Kasumi-1 (cell line): Measurements from ENCODE around the gene TOGARAM2.

Experiments used
- DNase-seq, 2 experiments: peaks; one replicate each; lab custom pipeline; 2025; lab: John Stamatoyannopoulos, UW

TOGARAM2 gene

GRCh38 chr2:28981016-28981441 lies at the start of gene TOGARAM2:
Gene TOGARAM2, plus strand, starts transcription at chr2:28981298. Its CDS starts 13,537 bp downstream, at chr2:28994835.
- DNase-seq, result no peak

- peak in 1 of 2 experiments; percentile 10 for DNase-seq
Measured at GRCh38 chr2:28934769-28935168, 46.3 kb upstream of the TOGARAM2 start.

- DNase-seq, result no peak
Measured at GRCh38 chr2:28941008-28941407, 40.1 kb upstream of the TOGARAM2 start.

GRCh38 chr2:28944535-28945248 lies 36.4 kb upstream of the TOGARAM2 start:
- DNase-seq, result no peak

- no peak for DNase-seq
Measured at GRCh38 chr2:28948160-28948559, 32.9 kb upstream of the TOGARAM2 start.

GRCh38 chr2:28949190-28949589 lies 31.9 kb upstream of the TOGARAM2 start:
- no peak for DNase-seq

GRCh38 chr2:28949617-28950305 lies 31.3 kb upstream of the TOGARAM2 start:
- DNase-seq, result no peak

- no peak for DNase-seq
Measured at GRCh38 chr2:28950941-28951630, 30.0 kb upstream of the TOGARAM2 start.

GRCh38 chr2:28951910-28952835 lies 28.9 kb upstream of the TOGARAM2 start:
- no peak for DNase-seq

GRCh38 chr2:28952836-28953211 lies 28.3 kb upstream of the TOGARAM2 start:
- peak; percentile 67 to 69 for DNase-seq

- DNase-seq, result no peak
Measured at GRCh38 chr2:28955467-28955866, 25.6 kb upstream of the TOGARAM2 start.

GRCh38 chr2:28956415-28956826 lies 24.7 kb upstream of the TOGARAM2 start:
- DNase-seq, result no peak

GRCh38 chr2:28956890-28957289 lies 24.2 kb upstream of the TOGARAM2 start:
- DNase-seq, result no peak

- peak; percentile 70 to 81 for DNase-seq
Measured at GRCh38 chr2:28958689-28959088, 22.4 kb upstream of the TOGARAM2 start.

GRCh38 chr2:28960401-28960800 lies 20.7 kb upstream of the TOGARAM2 start:
- no peak for DNase-seq

- DNase-seq, result no peak
Measured at GRCh38 chr2:28962505-28962904, 18.6 kb upstream of the TOGARAM2 start.

- no peak for DNase-seq
Measured at GRCh38 chr2:28970464-28971160, 10.5 kb upstream of the TOGARAM2 start.

- no peak for DNase-seq
Measured at GRCh38 chr2:28972778-28973335, 8.2 kb upstream of the TOGARAM2 start.

GRCh38 chr2:28974252-28974651 lies 6.8 kb upstream of the TOGARAM2 start:
- no peak for DNase-seq

GRCh38 chr2:28975671-28976070 lies 5.4 kb upstream of the TOGARAM2 start:
- no peak for DNase-seq

GRCh38 chr2:28976584-28976983 lies 4.5 kb upstream of the TOGARAM2 start:
- no peak for DNase-seq
